PFSK-1 (cell line): ENCODE data around the gene CCDC137.

ENCODE experiments used
- FOXP2 ChIP-seq: optimal IDR thresholded peaks from 2 replicates; pipeline ENCODE3; 2011; ENCODE audit warnings: borderline replicate concordance, control low read depth, inconsistent platforms; ENCODE audit not compliant: insufficient read depth; ENCODE audit errors: extremely low read length, extremely low read depth
- POLR2AphosphoS5 ChIP-seq: IDR thresholded peaks from 2 replicates; pipeline ENCODE4 v1.6.1; 2012; ENCODE audit warnings: low read depth, mild to moderate bottlenecking, control low read depth, low read length, moderate library complexity
- REST ChIP-seq, 2 experiments: IDR thresholded peaks; 2 replicates each; pipeline versions ENCODE4 v1.6.1 to v1.8.0; 2011 to 2012; ENCODE audit warnings: low read depth in 2 of 2, low read length in 2 of 2, control low read depth in 1 of 2, inconsistent platforms in 1 of 2, mild to moderate bottlenecking in 1 of 2, moderate library complexity in 1 of 2; ENCODE audit not compliant: insufficient read depth in 1 of 2
- SIN3A ChIP-seq: IDR thresholded peaks from 2 replicates; pipeline ENCODE4 v1.6.1; 2012; ENCODE audit warnings: mild to moderate bottlenecking, low read length, moderate library complexity, borderline replicate concordance; ENCODE audit not compliant: insufficient read depth
- TAF1 ChIP-seq: IDR thresholded peaks from 2 replicates; pipeline ENCODE4 v1.6.1; 2012; ENCODE audit warnings: low read length, control low read depth, borderline replicate concordance; ENCODE audit not compliant: insufficient read depth

GRCh38 chr17:81690549-81690948 lies 24.0 kb downstream of the CCDC137 start:
- TF ChIP-seq TAF1: no peak
- TF ChIP-seq FOXP2: no peak
- no peak for TF ChIP-seq POLR2AphosphoS5
- no peak for TF ChIP-seq REST (IDR thresholded peaks at IDR 0.05; ENCODE audit: insufficient read depth in 1 of 2, low read depth in 2 of 2, low read length in 2 of 2)
- no peak for TF ChIP-seq SIN3A
